Osteocyte (in vitro differentiated cells): ENCODE results near the gene ESR1. TPM values are rescaled to one million over a fixed set of nuclear protein-coding genes. Genes with fewer than 3 reads are reported as not detected.

Experiments
- DNase-seq: peaks from one replicate; pipeline ENCODE4 v3.0.0; 2021; ENCODE audit warnings: mixed read lengths; ENCODE audit not compliant: unreplicated experiment; ENCODE audit errors: extremely low spot score
- H3K27ac Mint-ChIP-seq: one replicate; pipeline ENCODE4 v1.8.0; 2021; ENCODE audit warnings: mild to moderate bottlenecking, mixed read lengths; ENCODE audit not compliant: unreplicated experiment
- H3K27me3 Mint-ChIP-seq: one replicate; pipeline ENCODE4 v1.8.0; 2021; ENCODE audit warnings: mixed read lengths; ENCODE audit not compliant: unreplicated experiment
- H3K36me3 Mint-ChIP-seq: one replicate; pipeline ENCODE4 v1.8.0; 2021; ENCODE audit warnings: mixed read lengths; ENCODE audit not compliant: unreplicated experiment
- H3K4me1 Mint-ChIP-seq: one replicate; pipeline ENCODE4 v1.8.0; 2021; ENCODE audit warnings: mixed read lengths; ENCODE audit not compliant: unreplicated experiment
- H3K4me3 Mint-ChIP-seq: one replicate; pipeline ENCODE4 v1.8.0; 2021; ENCODE audit warnings: mild to moderate bottlenecking, moderate library complexity, mixed read lengths; ENCODE audit not compliant: unreplicated experiment
- H3K9me3 Mint-ChIP-seq: one replicate; pipeline ENCODE4 v1.8.0; 2021; ENCODE audit warnings: mixed read lengths; ENCODE audit not compliant: unreplicated experiment
- total RNA-seq: library from RNA; stranded (reverse); gene quantifications from 2 replicates; pipeline ENCODE4 v1.2.1, GENCODE V29; 2021
- TF ChIP-seq, protein P1 (sequence below): fragments of 200-600 bp; sonication (generic); IDR thresholded peaks from 2 replicates; pipeline ENCODE4 v1.5.0; 2021; ENCODE audit warnings: antibody characterized with exemption, mild to moderate bottlenecking, moderate library complexity

ESR1 gene
- total RNA-seq, 1 donor from 2014 or later, result not detected

DNA sequence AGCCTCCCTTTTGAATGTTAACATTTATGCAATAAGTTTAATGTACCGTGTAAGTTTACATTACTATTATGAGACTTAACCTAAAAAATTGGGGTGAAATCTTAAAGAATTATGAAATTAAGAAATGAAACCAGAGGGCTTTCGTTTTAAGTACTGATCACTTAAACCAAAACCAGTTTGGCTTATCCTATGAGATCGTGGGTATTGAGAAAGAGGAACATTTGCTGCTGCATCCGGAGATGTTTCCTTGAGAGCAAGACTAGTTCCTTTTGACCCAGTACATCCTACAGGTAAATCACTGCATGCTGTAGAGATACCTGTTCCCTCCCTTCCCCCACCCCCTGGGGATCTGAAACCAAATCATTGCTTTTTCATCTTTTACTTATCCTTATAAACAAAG lies 201.3 kb downstream of the ESR1 start:
- DNase-seq, result no peak
- Mint-ChIP-seq H3K4me1 (no peaks in the 10 kb centered on the region), H3K9me3 (no peaks in the 10 kb centered on the region), H3K36me3 (no peaks in the 10 kb centered on the region), H3K27me3 (peaks cover 6% of the 10 kb centered on the region), H3K27ac (no peak overlapping the region), H3K4me3 (no peak overlapping the region)
- TF ChIP-seq, protein P1, sequence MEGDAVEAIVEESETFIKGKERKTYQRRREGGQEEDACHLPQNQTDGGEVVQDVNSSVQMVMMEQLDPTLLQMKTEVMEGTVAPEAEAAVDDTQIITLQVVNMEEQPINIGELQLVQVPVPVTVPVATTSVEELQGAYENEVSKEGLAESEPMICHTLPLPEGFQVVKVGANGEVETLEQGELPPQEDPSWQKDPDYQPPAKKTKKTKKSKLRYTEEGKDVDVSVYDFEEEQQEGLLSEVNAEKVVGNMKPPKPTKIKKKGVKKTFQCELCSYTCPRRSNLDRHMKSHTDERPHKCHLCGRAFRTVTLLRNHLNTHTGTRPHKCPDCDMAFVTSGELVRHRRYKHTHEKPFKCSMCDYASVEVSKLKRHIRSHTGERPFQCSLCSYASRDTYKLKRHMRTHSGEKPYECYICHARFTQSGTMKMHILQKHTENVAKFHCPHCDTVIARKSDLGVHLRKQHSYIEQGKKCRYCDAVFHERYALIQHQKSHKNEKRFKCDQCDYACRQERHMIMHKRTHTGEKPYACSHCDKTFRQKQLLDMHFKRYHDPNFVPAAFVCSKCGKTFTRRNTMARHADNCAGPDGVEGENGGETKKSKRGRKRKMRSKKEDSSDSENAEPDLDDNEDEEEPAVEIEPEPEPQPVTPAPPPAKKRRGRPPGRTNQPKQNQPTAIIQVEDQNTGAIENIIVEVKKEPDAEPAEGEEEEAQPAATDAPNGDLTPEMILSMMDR, result no peak

DNA sequence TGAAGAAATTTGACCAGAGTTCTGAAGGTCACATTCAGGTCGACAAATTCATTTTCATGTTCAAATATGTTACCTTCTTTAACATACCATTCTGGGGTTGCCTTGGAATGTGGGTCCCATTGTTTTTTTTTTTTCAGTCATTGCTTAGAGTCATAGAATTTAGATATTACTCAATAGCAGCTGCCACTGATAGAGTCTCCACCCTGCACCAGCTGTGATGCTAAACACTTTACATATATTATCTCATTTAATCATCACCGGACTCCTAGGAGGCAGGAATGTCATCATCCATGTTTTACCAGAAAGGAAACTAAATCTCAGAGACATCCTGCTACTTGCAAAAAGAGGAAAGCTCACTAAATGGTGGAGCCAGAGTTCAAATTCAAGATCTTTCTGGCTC lies 204.7 kb downstream of the ESR1 start:
- no peaks in the 10 kb centered on the region for H3K36me3 Mint-ChIP-seq
- no peaks in the 10 kb centered on the region for H3K4me1 Mint-ChIP-seq
- DNase-seq, result no peak
- H3K9me3 Mint-ChIP-seq, result peaks cover 3% of the 10 kb centered on the region
- H3K4me3 Mint-ChIP-seq, result no peak overlapping the region
- H3K27me3 Mint-ChIP-seq, result peaks cover 4% of the 10 kb centered on the region
- TF ChIP-seq, protein P1, result no peak
- H3K27ac Mint-ChIP-seq, result no peak overlapping the region

DNA sequence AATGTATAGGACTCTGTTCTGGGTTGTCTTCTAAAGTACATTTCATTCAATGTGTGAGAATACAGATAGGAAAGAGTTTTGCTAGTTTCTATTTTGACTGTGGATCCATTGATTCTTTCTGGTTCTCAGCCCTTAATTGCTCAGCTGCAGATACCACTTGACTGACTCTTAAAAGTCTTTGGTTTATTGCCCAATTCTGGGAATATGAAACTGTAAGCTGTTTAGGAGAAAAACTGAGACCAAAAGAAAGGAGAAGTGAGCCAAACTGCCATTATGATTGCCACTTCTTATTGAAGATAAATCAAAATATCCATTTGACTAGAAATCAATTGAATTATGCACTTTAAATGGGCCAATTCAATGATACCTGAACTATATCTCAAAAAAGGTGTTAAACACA lies 211.4 kb downstream of the ESR1 start:
- no peak for DNase-seq
- Mint-ChIP-seq H3K9me3 (peaks cover 8% of the 10 kb centered on the region), H3K27me3 (peaks cover 5% of the 10 kb centered on the region), H3K4me1 (no peaks in the 10 kb centered on the region), H3K27ac (no peak overlapping the region), H3K36me3 (no peaks in the 10 kb centered on the region), H3K4me3 (no peak overlapping the region)
- TF ChIP-seq, protein P1, result no peak

DNA sequence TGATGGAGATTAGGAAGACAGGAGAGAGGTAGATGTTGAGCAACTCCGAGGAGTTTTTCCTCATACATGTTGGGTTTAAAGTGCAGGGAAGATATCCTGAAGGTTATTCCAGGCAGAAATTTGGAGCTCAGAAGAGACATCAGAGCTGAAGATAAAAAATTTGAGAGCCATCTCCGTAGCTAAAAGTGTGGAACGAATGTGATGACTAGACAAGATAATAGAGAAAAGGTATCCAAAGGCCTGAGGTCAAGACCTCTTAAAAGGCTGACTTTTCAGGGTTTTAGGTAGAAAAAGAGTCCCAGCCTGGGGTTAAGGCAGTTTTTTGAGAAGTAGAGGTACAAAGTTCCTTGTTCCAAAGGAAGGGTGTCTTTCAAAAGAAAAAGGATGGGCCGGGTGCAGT lies 214.8 kb downstream of the ESR1 start:
- Mint-ChIP-seq H3K9me3 (peaks cover 7% of the 10 kb centered on the region), H3K4me1 (no peaks in the 10 kb centered on the region), H3K36me3 (no peaks in the 10 kb centered on the region), H3K27ac (no peak overlapping the region), H3K27me3 (peaks cover 9% of the 10 kb centered on the region), H3K4me3 (no peak overlapping the region)
- TF ChIP-seq, protein P1, result no peak
- DNase-seq, result no peak

DNA sequence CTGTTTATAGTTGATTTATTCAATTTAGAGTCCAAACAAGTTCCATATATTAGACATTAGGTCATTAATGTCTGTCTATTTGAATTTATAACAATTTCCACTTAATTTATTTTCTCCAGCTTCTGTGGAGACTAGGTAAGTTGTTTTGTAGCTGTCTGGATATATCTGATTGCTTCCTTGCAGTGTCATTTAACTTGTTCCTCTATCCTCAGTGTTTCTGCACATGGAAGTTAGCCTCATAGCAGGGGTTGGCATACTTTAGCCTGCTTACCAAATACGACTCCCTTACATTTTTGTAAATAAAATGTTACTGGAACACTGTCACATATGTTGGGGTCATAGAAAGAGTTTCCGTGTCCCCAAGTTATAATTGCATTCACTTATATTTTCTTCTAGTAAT lies 216.1 kb downstream of the ESR1 start:
- Mint-ChIP-seq H3K9me3 (peaks cover 7% of the 10 kb centered on the region), H3K4me1 (no peaks in the 10 kb centered on the region), H3K4me3 (no peak overlapping the region), H3K27me3 (peaks cover 7% of the 10 kb centered on the region), H3K27ac (no peak overlapping the region), H3K36me3 (no peaks in the 10 kb centered on the region)
- no peak for DNase-seq
- TF ChIP-seq, protein P1, result no peak
